GM10266 (cell line): ENCODE results near the gene MNX1.
A peak's percentile ranks its signal among the peaks of the same experiment; 100 is the strongest.

Experiments
- DNase-seq: peaks from one replicate; pipeline ENCODE4 v3.0.0; 2012; ENCODE audit errors: extremely low spot score
- CTCF ChIP-seq: IDR thresholded peaks from 2 replicates; pipeline ENCODE4 v1.5.1; 2012; ENCODE audit warnings: mild to moderate bottlenecking, low read depth; ENCODE audit not compliant: control insufficient read depth, insufficient read depth; ENCODE audit errors: missing control alignments

Gene MNX1

DNA sequence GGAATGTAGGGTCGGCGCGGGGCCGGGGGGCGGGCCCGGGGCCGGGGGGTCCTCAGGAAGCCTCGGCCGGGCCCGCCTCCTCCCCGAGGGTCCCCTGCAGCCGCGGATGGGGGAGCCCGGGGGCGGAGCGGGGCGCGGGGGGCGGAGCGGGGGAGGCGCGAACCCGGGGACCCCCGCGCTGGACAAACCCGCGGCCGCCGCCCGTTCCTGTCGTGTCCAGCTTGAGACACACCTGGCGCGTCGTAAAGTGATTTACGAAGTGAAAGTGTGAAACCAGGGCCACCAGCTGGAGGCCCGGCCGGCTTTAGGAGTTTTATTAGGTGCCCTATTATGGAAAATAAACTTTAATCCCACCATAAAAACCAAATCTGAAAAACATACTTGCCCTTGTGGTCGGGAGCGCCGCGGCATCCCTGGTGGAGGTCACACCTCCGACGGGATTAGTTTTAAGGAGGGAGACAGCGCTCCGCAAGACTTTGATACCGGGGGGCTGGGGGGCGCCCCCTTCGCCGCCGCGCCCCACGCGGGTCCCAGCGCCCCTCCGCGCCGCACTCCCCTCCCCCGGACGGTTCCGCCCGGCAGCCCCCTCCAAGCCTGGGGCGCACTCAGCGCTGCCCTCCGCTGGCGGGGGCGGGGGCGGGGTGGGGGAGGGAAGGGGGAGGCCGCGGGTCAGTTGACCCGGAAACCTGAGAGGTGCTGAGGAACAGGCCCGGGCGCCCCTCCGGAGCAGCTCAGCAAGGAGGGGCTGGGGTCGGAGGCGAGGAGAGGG, 10.3 kb downstream of the MNX1 start:
- no peak for TF ChIP-seq CTCF
- DNase-seq, result peak; percentile 71

DNA sequence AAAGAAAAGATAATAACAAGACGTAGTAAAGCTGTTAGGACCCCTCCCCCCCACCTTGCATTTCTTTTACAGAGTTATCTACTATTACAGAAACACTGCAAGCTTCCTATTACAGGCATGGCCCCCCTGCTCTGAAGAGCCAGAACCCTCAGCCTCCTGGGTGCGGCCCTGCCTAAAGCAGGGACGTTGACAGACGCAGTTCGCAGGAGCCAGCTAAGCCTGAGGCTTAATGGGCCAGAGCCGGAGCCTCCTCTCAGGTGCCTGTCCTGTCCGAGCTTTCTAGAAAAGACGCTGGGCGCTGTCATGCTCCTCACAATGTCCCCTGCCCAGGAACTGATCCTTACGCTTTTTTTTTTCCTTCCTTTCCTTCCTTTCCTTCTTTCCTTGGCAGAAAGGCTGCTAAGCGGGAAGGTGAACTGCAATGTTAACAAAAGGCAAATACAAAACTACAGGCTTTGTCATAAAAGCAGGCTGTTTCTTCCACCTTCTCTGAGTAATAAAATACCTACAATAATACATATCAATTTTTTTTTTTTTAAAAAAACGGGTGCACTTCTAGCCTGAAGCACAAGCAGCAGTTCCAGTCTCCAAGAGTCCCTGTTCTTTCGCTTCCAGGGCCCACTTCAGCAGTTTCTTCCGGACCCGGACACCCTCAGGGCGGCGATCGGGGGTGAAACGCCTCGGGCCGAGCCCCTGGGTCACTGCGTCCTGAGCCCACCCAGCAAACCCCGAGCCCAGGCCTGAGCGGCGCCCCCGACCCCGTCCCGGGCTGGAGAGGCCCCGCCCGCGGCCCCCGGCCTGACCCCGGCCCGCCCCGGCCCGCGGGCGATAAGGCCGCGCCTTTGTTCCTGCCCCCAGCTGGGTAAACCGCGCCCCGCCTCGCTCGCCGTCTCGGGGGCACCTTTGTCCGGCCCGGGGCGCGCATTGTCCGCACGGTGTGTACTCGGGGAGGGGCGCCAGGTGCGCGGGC, 11.2 kb downstream of the MNX1 start:
- peak; percentile 62 for DNase-seq
- TF ChIP-seq CTCF, result no peak

DNA sequence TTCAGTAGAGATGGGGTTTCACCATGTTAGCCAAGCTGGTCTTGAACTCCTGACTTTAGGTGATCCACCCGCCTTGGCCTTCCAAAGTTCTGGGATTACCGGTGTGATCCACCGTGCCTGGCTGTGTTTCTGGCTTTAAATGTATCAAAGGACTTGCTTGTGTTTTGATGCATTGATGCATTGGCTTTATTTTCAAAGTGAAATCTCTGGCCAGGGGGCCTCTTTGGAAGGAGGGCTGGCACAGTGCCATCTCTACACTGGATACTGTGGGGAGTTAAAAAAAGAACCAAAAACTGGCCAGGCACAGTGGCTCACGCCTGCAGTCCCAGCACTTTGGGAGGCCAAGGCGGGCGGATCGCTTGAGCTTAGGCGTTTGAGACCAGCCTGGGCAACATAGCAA, 16.0 kb downstream of the MNX1 start:
- no peak for DNase-seq
- TF ChIP-seq CTCF, result no peak

- no peak for TF ChIP-seq CTCF
- no peak for DNase-seq
These were observed 16.6 kb downstream of the MNX1 start for GRCh38 chr7:156993925-156994235.

DNA sequence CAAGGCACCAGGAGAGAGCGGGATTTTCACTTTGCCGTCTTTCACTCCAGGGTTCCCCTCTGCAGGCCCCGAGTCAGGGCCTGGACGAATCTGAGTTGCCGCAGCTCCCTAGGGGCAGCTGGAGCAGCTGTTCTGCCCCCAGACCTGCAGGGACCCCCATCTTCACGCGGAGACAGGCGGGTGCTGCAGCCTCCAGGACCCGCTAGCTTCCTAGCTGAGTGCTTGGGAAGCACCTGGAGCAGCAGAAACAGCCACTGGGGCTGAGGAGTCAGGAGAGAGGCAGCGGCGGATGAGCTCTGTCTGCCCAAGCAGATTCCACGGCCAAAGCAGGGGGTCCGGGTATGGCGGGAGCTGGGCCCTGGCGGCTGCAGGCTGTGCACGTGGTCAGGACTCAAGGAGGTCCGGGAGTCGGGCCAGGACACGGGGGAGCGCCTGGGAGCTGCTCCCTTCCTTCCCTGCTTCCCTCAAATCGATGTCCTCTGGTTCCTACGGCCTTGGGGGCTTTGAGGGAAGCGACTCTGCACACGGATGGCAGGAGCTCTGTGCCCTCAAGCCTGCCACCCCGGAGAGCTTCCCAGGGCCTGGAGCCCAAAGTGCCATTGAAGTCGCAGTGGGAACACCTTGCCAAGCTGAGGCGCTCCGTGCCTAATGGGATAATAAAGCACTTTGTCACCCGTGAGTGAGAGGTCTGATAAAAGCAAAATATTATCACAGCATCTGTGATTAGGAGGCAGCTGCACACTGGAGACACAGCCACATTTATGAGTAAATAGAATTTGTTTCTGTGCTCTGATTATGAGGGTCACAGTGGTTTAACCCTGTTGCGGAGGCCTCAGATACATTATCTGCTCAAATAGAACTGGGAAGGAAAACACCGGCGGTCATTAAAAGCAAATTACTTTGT, 17.2 kb downstream of the MNX1 start:
- TF ChIP-seq CTCF, result no peak
- no peak for DNase-seq

GRCh38 chr7:156989766-156990535, 20.5 kb downstream of the MNX1 start:
- TF ChIP-seq CTCF, result no peak

More at GRCh38 chr7:156989766-156990535, 20.5 kb downstream of the MNX1 start:
- DNase-seq, result no peak
